ENCODE data around the gene GJD2.

GJD2 gene

GRCh38 chr15:34773013-34773412, 18.2 kb upstream of the GJD2 start:
- DNase-seq (ENCODE audit: low spot score) = no peak

GRCh38 chr15:34772312-34772711, 17.5 kb upstream of the GJD2 start:
- no peak for DNase-seq (ENCODE audit: low spot score)

GRCh38 chr15:34769711-34770110, 14.9 kb upstream of the GJD2 start:
- DNase-seq (ENCODE audit: low spot score) = no peak

- no peak for DNase-seq (ENCODE audit: low spot score)
These were observed 13.7 kb upstream of the GJD2 start for GRCh38 chr15:34768530-34768929.

GRCh38 chr15:34765741-34766140, 10.9 kb upstream of the GJD2 start:
- no peak for DNase-seq (ENCODE audit: low spot score)

- DNase-seq (ENCODE audit: low spot score) = no peak
These were observed 6.1 kb upstream of the GJD2 start for GRCh38 chr15:34760909-34761308.

GRCh38 chr15:34759992-34760391, 5.2 kb upstream of the GJD2 start:
- no peak for DNase-seq (ENCODE audit: low spot score)

GRCh38 chr15:34759347-34759746, 4.5 kb upstream of the GJD2 start:
- DNase-seq (ENCODE audit: low spot score) = no peak

- DNase-seq (ENCODE audit: low spot score) = no peak
These were observed 2.5 kb upstream of the GJD2 start for GRCh38 chr15:34757262-34757661.

GRCh38 chr15:34755419-34755773, 598 bp upstream of the GJD2 start:
- no peak for DNase-seq (ENCODE audit: low spot score)

- no peak for DNase-seq (ENCODE audit: low spot score)
These were observed 612 bp downstream of the GJD2 start for GRCh38 chr15:34754171-34754601.

GRCh38 chr15:34753236-34753894, 1.4 kb downstream of the GJD2 start:
- DNase-seq (ENCODE audit: low spot score) = no peak

GRCh38 chr15:34749691-34750090, 5.1 kb downstream of the GJD2 start:
- DNase-seq (ENCODE audit: low spot score) = no peak

- DNase-seq (ENCODE audit: low spot score) = no peak
These were observed 15.5 kb downstream of the GJD2 start for GRCh38 chr15:34739346-34739745.

GRCh38 chr15:34738002-34738401, 16.8 kb downstream of the GJD2 start:
- no peak for DNase-seq (ENCODE audit: low spot score)

- no peak for DNase-seq (ENCODE audit: low spot score)
These were observed 17.3 kb downstream of the GJD2 start for GRCh38 chr15:34737477-34737876.

GRCh38 chr15:34734303-34734702, 20.5 kb downstream of the GJD2 start:
- no peak for DNase-seq (ENCODE audit: low spot score)

GRCh38 chr15:34733621-34734020, 21.2 kb downstream of the GJD2 start:
- no peak for DNase-seq (ENCODE audit: low spot score)

- no peak for DNase-seq (ENCODE audit: low spot score)
These were observed 22.4 kb downstream of the GJD2 start for GRCh38 chr15:34732430-34732829.

- DNase-seq (ENCODE audit: low spot score) = no peak
These were observed 24.1 kb downstream of the GJD2 start for GRCh38 chr15:34730701-34731100.

GRCh38 chr15:34729886-34730285, 24.9 kb downstream of the GJD2 start:
- no peak for DNase-seq (ENCODE audit: low spot score)

GRCh38 chr15:34729056-34729455, 25.7 kb downstream of the GJD2 start:
- no peak for DNase-seq (ENCODE audit: low spot score)

GRCh38 chr15:34726406-34727100, 28.2 kb downstream of the GJD2 start:
- no peak for DNase-seq (ENCODE audit: low spot score)

- no peak for DNase-seq (ENCODE audit: low spot score)
These were observed 29.2 kb downstream of the GJD2 start for GRCh38 chr15:34725556-34725955.
